Non-pigmented ciliary epithelial cell (primary cell): ENCODE data around the gene PSTPIP1.

Experiments
- DNase-seq: peaks from one replicate; pipeline ENCODE4 v3.0.0-alpha.2; 2010; ENCODE audit warnings: low read depth

Gene PSTPIP1

GRCh38 chr15:76978522-76979330, 16.2 kb upstream of the PSTPIP1 start:
- DNase-seq, result no peak

- no peak for DNase-seq
Observed at GRCh38 chr15:76979331-76979925, 15.5 kb upstream of the PSTPIP1 start.

- no peak for DNase-seq
Observed at GRCh38 chr15:76979996-76980520, 14.9 kb upstream of the PSTPIP1 start.

- DNase-seq, result no peak
Observed at GRCh38 chr15:76982356-76982755, 12.6 kb upstream of the PSTPIP1 start.

- no peak for DNase-seq
Observed at GRCh38 chr15:76982756-76983155, 12.2 kb upstream of the PSTPIP1 start.

GRCh38 chr15:76983590-76984375, 11.1 kb upstream of the PSTPIP1 start:
- no peak for DNase-seq

GRCh38 chr15:76986743-76987142, 8.2 kb upstream of the PSTPIP1 start:
- DNase-seq, result no peak

GRCh38 chr15:76987276-76987675, 7.7 kb upstream of the PSTPIP1 start:
- DNase-seq, result no peak

- DNase-seq, result no peak
Observed at GRCh38 chr15:76987896-76988860, 6.7 kb upstream of the PSTPIP1 start.

- DNase-seq, result no peak
Observed at GRCh38 chr15:76988867-76989780, 5.8 kb upstream of the PSTPIP1 start.

- DNase-seq, result no peak
Observed at GRCh38 chr15:76991048-76991447, 3.9 kb upstream of the PSTPIP1 start.

- no peak for DNase-seq
Observed at GRCh38 chr15:76991741-76992645, 2.9 kb upstream of the PSTPIP1 start.

GRCh38 chr15:76993114-76993725, 1.7 kb upstream of the PSTPIP1 start:
- no peak for DNase-seq

- no peak for DNase-seq
Observed at GRCh38 chr15:76994001-76994400, 925 bp upstream of the PSTPIP1 start.

GRCh38 chr15:76994496-76994895, 430 bp upstream of the PSTPIP1 start:
- no peak for DNase-seq

GRCh38 chr15:76996076-76996525, 1.2 kb downstream of the PSTPIP1 start:
- DNase-seq, result no peak

- DNase-seq, result no peak
Observed at GRCh38 chr15:76996526-76997401, 1.8 kb downstream of the PSTPIP1 start.
